Measurements from ENCODE around the gene HOXB4.

DNA sequence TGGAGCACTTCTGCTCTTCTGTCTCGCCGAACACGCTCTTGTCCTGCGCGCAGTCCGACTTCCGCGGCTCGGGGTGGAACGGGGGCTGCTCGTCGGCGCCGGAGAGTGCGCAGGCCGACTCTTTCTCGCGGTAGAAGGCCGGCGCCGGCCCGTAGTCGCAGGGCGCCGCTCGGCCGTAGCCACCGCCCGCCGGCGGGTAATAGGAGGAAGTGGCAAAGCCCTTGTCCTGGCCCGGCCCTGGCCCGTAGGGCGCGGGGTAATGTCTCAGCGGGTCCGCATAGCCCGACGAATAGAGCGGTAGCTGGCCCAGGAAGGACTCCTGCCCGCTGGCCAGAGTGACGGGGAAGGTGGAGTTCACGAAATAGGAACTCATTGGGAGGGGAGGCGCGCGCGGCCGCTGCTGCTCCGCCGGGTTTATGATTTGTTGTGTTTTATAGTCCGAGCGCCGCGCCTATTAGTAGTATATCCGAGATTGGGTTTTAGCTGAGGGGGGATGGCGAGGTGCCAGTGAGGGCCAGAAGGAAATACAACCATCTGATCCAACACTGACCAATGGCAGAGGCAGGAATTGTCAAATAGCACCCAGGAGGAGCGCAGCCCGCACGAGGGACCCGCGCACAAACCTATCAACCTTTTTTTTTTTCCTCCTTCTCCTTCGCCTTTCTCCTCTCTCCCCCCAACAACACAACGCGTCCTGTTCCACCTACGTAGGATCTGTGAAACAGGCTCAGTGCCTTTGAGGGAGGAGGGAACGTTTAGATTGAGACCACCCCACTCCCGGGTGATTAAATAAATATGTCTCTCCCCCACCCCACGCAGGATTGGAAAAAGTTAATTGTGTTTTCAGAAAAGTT is 19.9 kb upstream of the HOXB4 start:
- TF ChIP-seq, protein P1, sequence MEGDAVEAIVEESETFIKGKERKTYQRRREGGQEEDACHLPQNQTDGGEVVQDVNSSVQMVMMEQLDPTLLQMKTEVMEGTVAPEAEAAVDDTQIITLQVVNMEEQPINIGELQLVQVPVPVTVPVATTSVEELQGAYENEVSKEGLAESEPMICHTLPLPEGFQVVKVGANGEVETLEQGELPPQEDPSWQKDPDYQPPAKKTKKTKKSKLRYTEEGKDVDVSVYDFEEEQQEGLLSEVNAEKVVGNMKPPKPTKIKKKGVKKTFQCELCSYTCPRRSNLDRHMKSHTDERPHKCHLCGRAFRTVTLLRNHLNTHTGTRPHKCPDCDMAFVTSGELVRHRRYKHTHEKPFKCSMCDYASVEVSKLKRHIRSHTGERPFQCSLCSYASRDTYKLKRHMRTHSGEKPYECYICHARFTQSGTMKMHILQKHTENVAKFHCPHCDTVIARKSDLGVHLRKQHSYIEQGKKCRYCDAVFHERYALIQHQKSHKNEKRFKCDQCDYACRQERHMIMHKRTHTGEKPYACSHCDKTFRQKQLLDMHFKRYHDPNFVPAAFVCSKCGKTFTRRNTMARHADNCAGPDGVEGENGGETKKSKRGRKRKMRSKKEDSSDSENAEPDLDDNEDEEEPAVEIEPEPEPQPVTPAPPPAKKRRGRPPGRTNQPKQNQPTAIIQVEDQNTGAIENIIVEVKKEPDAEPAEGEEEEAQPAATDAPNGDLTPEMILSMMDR (conservative IDR thresholded peaks at IDR 0.05; ENCODE audit: low read depth, low read length) = no peak
- TF ChIP-seq EZH2 (IDR thresholded peaks at IDR 0.05; ENCODE audit: borderline replicate concordance, low read depth, low read length, poor library complexity, severe bottlenecking) = no peak

Measured in A673 (cell line).